ENCODE measurements around the gene CERS6. TPM values are rescaled to one million over a fixed set of nuclear protein-coding genes. Genes with fewer than 3 reads are reported as not detected.
"Not testable (repeated sequence)": the region's sequence is repeated elsewhere in the genome, so short reads cannot be mapped to it uniquely, and the experiment has no call there.

CERS6 gene
- total and polyA plus RNA-seq, 3 experiments from 2014 or later: 3.6 to 7.8 (median 7.7) TPM

DNA sequence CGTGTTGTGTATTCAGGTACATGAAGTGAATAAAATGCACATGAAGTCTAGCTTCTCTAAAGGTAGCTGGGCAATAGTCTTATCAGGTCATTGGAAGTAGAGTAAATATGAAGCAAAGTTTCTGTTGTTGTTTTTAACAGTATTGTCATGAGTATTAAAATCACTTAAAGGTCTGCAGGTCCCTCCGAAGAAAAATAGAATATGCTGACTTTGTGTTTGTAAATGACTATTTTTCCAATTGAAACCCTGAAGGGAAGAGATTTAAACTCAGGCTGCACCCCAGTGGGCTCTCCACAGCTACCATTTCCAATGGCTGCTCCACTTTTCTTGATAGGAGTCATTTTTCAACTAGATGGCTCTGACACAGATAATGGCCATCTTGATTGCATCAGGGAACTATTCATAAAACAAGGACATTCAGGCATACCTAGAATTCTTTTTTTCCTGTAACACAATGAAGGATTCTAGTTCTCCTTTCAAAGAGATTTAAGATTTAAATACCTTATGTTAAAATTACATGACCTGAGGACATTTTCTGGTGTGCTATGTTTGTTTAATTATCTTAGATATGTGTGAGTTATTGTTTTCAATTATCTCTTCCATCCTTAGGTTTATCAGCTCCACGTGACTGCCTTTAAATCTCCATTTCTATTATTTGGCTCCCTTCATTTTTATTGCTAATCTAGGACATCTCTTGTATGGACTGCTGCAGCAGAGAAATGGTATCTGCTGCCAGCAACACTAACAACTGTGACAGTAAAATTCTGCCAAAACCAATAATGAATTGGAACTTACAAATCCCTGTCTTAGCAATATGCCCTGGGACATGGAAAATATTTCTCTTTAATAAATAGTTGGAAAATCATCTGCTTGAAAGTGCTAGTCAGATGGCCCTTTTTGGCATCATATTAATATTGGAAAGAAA lies 197.2 kb downstream of the CERS6 start:
- Mint-ChIP-seq H3K27me3 (peaks cover 0 to 11% of the 10 kb centered on the region in 2 donors), H3K9me3 (no peaks in the 10 kb centered on the region), H3K4me3 (no peak overlapping the region), H3K27ac (no peak overlapping the region), H3K36me3 (peaks cover 0 to 8% (median 0%) of the 10 kb centered on the region in 3 donors), H3K4me1 (no peaks in the 10 kb centered on the region)
- Histone ChIP-seq H3K27ac (ENCODE audit: low read depth, low read length) (no peak overlapping the region), H3K9me3 (ENCODE audit: low read length) (no peaks in the 10 kb centered on the region), H3K4me1 (ENCODE audit: insufficient read depth, low read length) (no peaks in the 10 kb centered on the region), H3K4me3 (ENCODE audit: low read length) (no peak overlapping the region), H3K27me3 (ENCODE audit: insufficient read depth, low read length, poor library complexity, severe bottlenecking) (no peaks in the 10 kb centered on the region), H3K36me3 (ENCODE audit: insufficient read depth, low read length) (no peaks in the 10 kb centered on the region)
- ChIA-PET POLR2A (no interaction called here), CTCF (no interaction called here)
- DNase-seq: no peak

DNA sequence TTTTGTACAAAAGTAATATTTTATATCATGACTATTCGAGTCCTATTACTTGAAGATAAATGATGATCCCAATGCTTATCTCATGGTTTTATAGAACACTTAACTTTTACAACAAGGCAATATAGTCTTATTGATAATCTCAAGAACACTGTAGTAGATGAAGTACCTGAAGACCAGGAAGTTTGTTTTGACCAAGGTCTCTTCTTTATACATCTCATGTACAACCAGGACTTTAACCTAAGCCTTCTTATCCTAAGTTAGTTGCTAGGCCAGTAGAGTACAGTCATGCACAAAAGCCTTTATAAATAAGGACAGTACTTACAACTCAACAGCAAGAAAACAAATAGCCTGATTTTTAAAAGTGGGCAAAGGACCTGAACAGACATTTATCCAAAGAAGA lies 198.6 kb downstream of the CERS6 start:
- no peak for DNase-seq
- H3K27me3 Mint-ChIP-seq: peaks cover 0 to 10% of the 10 kb centered on the region in 2 donors
- Histone ChIP-seq H3K4me3 (ENCODE audit: low read length) (no peak overlapping the region), H3K27me3 (ENCODE audit: insufficient read depth, low read length, poor library complexity, severe bottlenecking) (no peaks in the 10 kb centered on the region), H3K36me3 (ENCODE audit: insufficient read depth, low read length) (no peaks in the 10 kb centered on the region), H3K27ac (ENCODE audit: low read depth, low read length) (no peak overlapping the region), H3K4me1 (ENCODE audit: insufficient read depth, low read length) (no peaks in the 10 kb centered on the region), H3K9me3 (ENCODE audit: low read length) (no peaks in the 10 kb centered on the region)
- H3K4me3 Mint-ChIP-seq: no peak overlapping the region
- no peaks in the 10 kb centered on the region for H3K4me1 Mint-ChIP-seq
- H3K36me3 Mint-ChIP-seq: peaks cover 0 to 8% (median 2%) of the 10 kb centered on the region in 3 donors
- ChIA-PET CTCF (no interaction called here), POLR2A (no interaction called here)
- no peaks in the 10 kb centered on the region for H3K9me3 Mint-ChIP-seq
- H3K27ac Mint-ChIP-seq: no peak overlapping the region

DNA sequence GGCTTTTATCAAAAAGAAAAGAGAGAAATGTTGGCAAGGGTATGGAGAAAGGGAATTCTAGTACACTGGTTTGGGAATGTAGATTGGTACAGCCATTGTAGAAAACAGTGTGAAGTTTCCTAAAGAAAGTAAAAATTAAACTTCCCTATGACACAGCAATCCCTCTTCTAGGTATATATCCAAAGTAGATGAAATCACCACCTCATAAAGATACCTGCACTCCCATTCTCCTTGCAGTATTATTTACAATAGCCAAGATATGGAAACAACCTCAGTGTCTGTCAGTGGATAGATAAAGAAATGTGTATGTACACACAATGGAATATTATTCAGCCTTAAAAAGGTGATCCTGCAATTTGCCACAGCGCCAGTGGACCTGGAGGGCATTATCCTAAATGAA lies 199.1 kb downstream of the CERS6 start:
- Histone ChIP-seq H3K36me3 (ENCODE audit: insufficient read depth, low read length) (no peaks in the 10 kb centered on the region), H3K4me1 (ENCODE audit: insufficient read depth, low read length) (no peaks in the 10 kb centered on the region), H3K27ac (ENCODE audit: low read depth, low read length) (no peak overlapping the region), H3K4me3 (ENCODE audit: low read length) (no peak overlapping the region), H3K9me3 (ENCODE audit: low read length) (no peaks in the 10 kb centered on the region), H3K27me3 (ENCODE audit: insufficient read depth, low read length, poor library complexity, severe bottlenecking) (no peaks in the 10 kb centered on the region)
- no peak overlapping the region for H3K4me3 Mint-ChIP-seq
- peaks cover 0 to 8% (median 2%) of the 10 kb centered on the region in 3 donors for H3K36me3 Mint-ChIP-seq
- H3K4me1 Mint-ChIP-seq: no peaks in the 10 kb centered on the region
- peaks cover 0 to 5% of the 10 kb centered on the region in 2 donors for H3K27me3 Mint-ChIP-seq
- no peak overlapping the region for H3K27ac Mint-ChIP-seq
- DNase-seq: no peak
- POLR2A ChIA-PET: no interaction called here
- CTCF ChIA-PET: no interaction called here
- H3K9me3 Mint-ChIP-seq: no peaks in the 10 kb centered on the region

DNA sequence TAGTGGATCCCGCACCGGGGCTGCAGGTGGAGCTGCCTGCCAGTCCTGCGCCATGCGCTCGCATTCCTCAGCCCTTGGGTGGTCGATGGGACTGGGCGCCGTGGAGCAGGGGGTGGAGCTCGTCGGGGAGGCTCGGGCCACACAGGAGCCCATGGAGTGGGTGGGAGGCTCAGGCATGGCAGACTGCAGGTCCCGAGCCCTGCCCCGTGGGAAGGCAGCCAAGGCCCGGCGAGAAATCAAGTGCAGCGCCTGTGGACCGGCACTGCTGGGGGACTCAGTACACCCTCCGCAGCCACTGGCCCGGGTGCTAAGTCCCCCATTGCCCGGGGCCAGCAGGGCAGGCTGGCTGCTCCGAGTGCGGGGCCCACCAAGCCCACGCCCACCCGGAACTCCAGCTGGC lies 201.3 kb downstream of the CERS6 start:
- H3K27me3 ChIP-seq (ENCODE audit: insufficient read depth, low read length, poor library complexity, severe bottlenecking); H3K27me3 Mint-ChIP-seq; H3K4me3 Mint-ChIP-seq; H3K4me3 ChIP-seq (ENCODE audit: low read length); POLR2A ChIA-PET; H3K27ac ChIP-seq (ENCODE audit: low read depth, low read length); H3K4me1 Mint-ChIP-seq; H3K9me3 Mint-ChIP-seq; H3K9me3 ChIP-seq (ENCODE audit: low read length); DNase-seq; H3K36me3 ChIP-seq (ENCODE audit: insufficient read depth, low read length); H3K36me3 Mint-ChIP-seq; CTCF ChIA-PET; H3K27ac Mint-ChIP-seq; H3K4me1 ChIP-seq (ENCODE audit: insufficient read depth, low read length): not testable (repeated sequence)

DNA sequence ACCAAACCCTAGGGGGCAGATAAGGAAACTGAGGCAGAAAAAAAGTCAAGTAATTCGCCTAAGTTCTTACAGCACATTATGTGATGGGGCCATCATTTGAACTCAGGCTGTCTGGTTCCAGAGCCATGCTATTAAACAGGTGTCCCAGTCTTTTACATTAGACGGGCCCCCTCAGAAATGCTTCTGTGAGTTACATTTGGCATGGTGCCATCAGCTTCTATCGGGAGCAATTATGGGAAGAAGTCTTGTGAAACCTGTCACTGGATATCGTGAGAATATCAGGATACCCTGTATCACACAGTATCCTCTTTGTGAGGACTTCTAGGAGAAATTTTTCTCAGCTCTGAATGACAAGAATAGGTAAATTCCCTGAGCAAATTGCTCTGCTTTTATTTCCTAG lies 202.6 kb downstream of the CERS6 start:
- POLR2A ChIA-PET: no interaction called here
- Mint-ChIP-seq H3K27me3 (no peaks in the 10 kb centered on the region), H3K4me1 (no peaks in the 10 kb centered on the region), H3K4me3 (no peak overlapping the region), H3K9me3 (no peaks in the 10 kb centered on the region), H3K27ac (no peak overlapping the region), H3K36me3 (peaks cover 0 to 4% (median 2%) of the 10 kb centered on the region in 3 donors)
- no peak for DNase-seq
- Histone ChIP-seq H3K27me3 (ENCODE audit: insufficient read depth, low read length, poor library complexity, severe bottlenecking) (no peaks in the 10 kb centered on the region), H3K27ac (ENCODE audit: low read depth, low read length) (no peak overlapping the region), H3K4me3 (ENCODE audit: low read length) (no peak overlapping the region), H3K36me3 (ENCODE audit: insufficient read depth, low read length) (no peaks in the 10 kb centered on the region), H3K9me3 (ENCODE audit: low read length) (no peaks in the 10 kb centered on the region), H3K4me1 (ENCODE audit: insufficient read depth, low read length) (no peaks in the 10 kb centered on the region)
- CTCF ChIA-PET: no interaction called here

DNA sequence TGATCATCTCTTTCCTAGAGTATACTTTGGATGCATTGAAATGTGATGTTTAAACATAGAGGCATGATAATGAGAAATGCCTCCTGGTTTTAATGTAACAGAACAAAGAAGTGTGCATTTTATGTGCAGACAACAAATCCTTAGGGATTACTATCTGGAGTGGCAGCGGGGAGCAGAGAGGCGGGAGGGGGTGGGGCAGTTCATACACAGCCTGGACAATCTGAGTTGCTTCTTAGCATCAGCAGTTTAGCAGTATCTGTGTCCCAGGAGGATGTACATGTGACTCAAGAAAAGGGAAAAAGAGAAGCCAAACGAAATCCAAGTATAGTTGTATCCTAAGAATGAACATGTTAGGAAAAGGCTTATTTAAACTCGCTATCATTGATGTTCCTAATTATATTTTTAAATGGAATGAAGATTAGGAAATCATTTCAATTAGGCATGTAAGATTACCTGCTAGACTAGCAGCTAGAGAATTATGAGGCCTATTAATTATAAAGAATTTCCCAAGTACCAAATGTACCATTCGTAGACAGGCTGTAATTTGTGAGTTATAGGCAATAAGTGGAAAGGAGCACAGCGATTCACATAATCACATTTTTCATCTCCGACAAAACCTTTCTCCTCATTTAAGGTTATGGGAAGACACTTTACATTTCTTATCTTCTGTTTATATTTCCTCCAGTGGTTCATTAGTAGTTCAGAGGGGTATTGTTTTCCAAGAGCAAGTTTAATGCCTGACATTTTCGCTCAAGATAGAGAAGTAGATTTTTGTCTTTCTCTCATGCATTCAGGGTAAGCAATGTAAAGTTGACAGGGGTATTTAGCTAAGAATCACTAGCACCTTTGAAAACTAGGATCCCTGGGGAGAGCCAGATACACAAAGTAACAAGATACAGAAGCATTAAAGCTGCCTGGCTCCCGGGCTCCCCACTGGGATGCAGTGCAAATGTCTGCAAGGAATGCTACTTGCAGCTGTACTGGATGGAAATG lies 205.1 kb downstream of the CERS6 start:
- no peaks in the 10 kb centered on the region for H3K27me3 ChIP-seq (ENCODE audit: insufficient read depth, low read length, poor library complexity, severe bottlenecking)
- CTCF ChIA-PET: no interaction called here
- no peak for DNase-seq
- H3K9me3 ChIP-seq (ENCODE audit: low read length): no peaks in the 10 kb centered on the region
- H3K4me1 ChIP-seq (ENCODE audit: insufficient read depth, low read length): peaks cover 3% of the 10 kb centered on the region
- no peaks in the 10 kb centered on the region for H3K36me3 ChIP-seq (ENCODE audit: insufficient read depth, low read length)
- Mint-ChIP-seq H3K27ac (peak overlapping the region in 1 of 8 donors; percentile 35), H3K36me3 (peaks cover 0 to 2% (median 0%) of the 10 kb centered on the region in 3 donors), H3K9me3 (no peaks in the 10 kb centered on the region), H3K4me3 (no peak overlapping the region), H3K4me1 (peaks cover 2 to 4% (median 4%) of the 10 kb centered on the region in 3 donors), H3K27me3 (no peaks in the 10 kb centered on the region)
- no peak overlapping the region for H3K4me3 ChIP-seq (ENCODE audit: low read length)
- H3K27ac ChIP-seq (ENCODE audit: low read depth, low read length): no peak overlapping the region
- POLR2A ChIA-PET: no interaction called here

DNA sequence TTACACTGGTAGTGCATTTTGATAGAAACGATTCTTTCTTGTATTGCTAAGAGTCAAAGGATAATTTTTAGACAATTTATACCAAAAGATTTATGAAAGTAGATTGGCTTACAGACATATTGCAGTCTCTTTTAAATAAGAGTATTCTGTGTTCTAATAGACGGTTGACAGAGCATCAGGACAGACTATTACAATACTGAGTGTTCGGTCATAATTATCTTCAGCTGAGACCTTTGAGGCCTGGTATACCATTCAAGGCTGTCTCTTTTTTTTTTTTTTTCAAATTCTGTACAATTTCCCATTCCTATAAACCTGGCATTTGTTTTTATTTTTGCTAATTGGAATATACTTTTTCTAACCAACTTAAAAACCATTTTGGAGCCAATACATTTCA lies 205.8 kb downstream of the CERS6 start:
- Mint-ChIP-seq H3K36me3 (peaks cover 0 to 2% (median 0%) of the 10 kb centered on the region in 3 donors), H3K4me3 (no peak overlapping the region), H3K27me3 (no peaks in the 10 kb centered on the region), H3K4me1 (peaks cover 8 to 9% (median 9%) of the 10 kb centered on the region in 3 donors), H3K9me3 (no peaks in the 10 kb centered on the region), H3K27ac (peak overlapping the region in 1 of 8 donors; percentile 31)
- no peak for DNase-seq
- ChIA-PET CTCF (no interaction called here), POLR2A (no interaction called here)
- no peaks in the 10 kb centered on the region for H3K9me3 ChIP-seq (ENCODE audit: low read length)
- H3K4me1 ChIP-seq (ENCODE audit: insufficient read depth, low read length): peaks cover 8% of the 10 kb centered on the region
- no peak overlapping the region for H3K27ac ChIP-seq (ENCODE audit: low read depth, low read length)
- H3K36me3 ChIP-seq (ENCODE audit: insufficient read depth, low read length): no peaks in the 10 kb centered on the region
- H3K27me3 ChIP-seq (ENCODE audit: insufficient read depth, low read length, poor library complexity, severe bottlenecking): no peaks in the 10 kb centered on the region
- H3K4me3 ChIP-seq (ENCODE audit: low read length): no peak overlapping the region

DNA sequence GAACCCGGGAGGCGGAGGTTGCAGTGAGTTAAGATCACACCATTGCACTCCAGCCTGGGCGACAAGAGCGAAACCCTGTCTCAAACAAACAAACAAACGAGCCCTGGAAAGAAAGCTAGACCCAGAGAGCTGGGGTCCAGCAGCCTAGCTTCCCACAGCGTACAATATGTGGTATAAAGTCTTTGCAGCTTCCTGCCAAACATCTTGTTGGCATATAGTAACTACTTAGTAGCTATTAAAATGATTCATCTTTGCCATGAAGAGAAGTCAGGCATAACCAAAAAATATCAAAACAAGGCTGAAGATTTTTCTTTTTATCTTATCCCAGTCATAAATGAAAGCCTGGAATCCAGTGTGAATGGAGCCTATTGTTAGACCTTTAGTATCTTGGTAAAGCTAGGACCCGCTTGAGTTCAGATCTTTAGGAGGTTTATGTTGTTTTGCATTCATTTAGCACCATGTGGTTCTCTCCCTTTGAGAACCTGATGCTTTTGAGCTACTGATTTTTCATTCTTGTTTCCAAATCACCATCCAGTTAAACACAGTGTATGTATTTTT lies 206.7 kb downstream of the CERS6 start:
- peaks cover 8% of the 10 kb centered on the region for H3K4me1 ChIP-seq (ENCODE audit: insufficient read depth, low read length)
- no peak overlapping the region for H3K27ac ChIP-seq (ENCODE audit: low read depth, low read length)
- no peaks in the 10 kb centered on the region for H3K27me3 ChIP-seq (ENCODE audit: insufficient read depth, low read length, poor library complexity, severe bottlenecking)
- no peaks in the 10 kb centered on the region for H3K36me3 ChIP-seq (ENCODE audit: insufficient read depth, low read length)
- ChIA-PET POLR2A (no interaction called here), CTCF (no interaction called here)
- Mint-ChIP-seq H3K4me1 (peaks cover 13 to 16% (median 15%) of the 10 kb centered on the region in 3 donors), H3K27me3 (no peaks in the 10 kb centered on the region), H3K36me3 (peaks cover 0 to 2% (median 0%) of the 10 kb centered on the region in 3 donors), H3K4me3 (no peak overlapping the region), H3K9me3 (no peaks in the 10 kb centered on the region), H3K27ac (no peak overlapping the region)
- H3K9me3 ChIP-seq (ENCODE audit: low read length): no peaks in the 10 kb centered on the region
- DNase-seq: no peak
- no peak overlapping the region for H3K4me3 ChIP-seq (ENCODE audit: low read length)
